ENCODE data around the gene NHS. TPM values are rescaled to one million over a fixed set of nuclear protein-coding genes. Genes with fewer than 3 reads are reported as not detected.

NHS gene
- total RNA-seq, 1 experiment from 2014 or later, result 6.2 TPM

GRCh38 chrX:17627026-17627425 is 252.0 kb downstream of the NHS start:
- Mint-ChIP-seq H3K27ac (ENCODE audit: low read depth, unreplicated experiment) (no peak overlapping the region), H3K9me3 (ENCODE audit: unreplicated experiment) (no peaks in the 10 kb centered on the region), H3K36me3 (ENCODE audit: insufficient read depth, unreplicated experiment) (no peaks in the 10 kb centered on the region), H3K27me3 (ENCODE audit: insufficient read depth, unreplicated experiment) (peaks cover 2% of the 10 kb centered on the region), H3K4me3 (ENCODE audit: unreplicated experiment) (no peak overlapping the region), H3K4me1 (ENCODE audit: insufficient read depth, unreplicated experiment) (no peaks in the 10 kb centered on the region)
- intact Hi-C loops (cut with micrococcal nuclease), result no loop called here
- ChIA-PET CTCF (interaction anchor here (0.6 kb wide), 1 partner anchor 787 kb away, joined by 4 read pairs; no protein-coding TSS in a partner anchor), POLR2A (no interaction called here)
- BruUV-seq (replicated peaks), result no TSS peak
- DNase-seq (ENCODE audit: unreplicated experiment), result no peak
- TF ChIP-seq CTCF (IDR thresholded peaks at IDR 0.05; ENCODE audit: unreplicated experiment), result no peak

DNA sequence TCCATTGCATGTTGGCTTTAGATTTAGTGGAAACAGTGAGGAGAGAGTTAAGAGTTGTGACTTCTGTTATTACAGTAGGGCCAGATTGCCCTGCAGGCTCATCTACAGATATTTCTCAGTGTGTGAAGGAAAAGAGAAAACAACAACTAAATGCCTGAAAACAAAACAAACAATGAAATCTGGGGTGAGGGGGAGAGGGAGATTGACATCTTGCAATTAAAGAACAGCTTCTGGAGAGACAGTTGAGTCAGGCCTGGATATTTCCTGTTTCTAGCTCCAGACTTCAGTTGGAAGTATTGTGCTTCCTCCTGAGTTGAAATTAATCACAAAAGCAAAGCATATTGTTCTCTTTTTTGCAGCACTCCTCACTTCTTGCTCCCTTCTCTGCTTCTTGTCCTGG is 254.0 kb downstream of the NHS start:
- H3K4me1 Mint-ChIP-seq (ENCODE audit: insufficient read depth, unreplicated experiment), result peaks cover 6% of the 10 kb centered on the region
- no peak overlapping the region for H3K4me3 Mint-ChIP-seq (ENCODE audit: unreplicated experiment)
- intact Hi-C loops (cut with micrococcal nuclease), result no loop called here
- H3K27me3 Mint-ChIP-seq (ENCODE audit: insufficient read depth, unreplicated experiment), result peaks cover 9% of the 10 kb centered on the region
- H3K9me3 Mint-ChIP-seq (ENCODE audit: unreplicated experiment), result no peaks in the 10 kb centered on the region
- CTCF ChIA-PET, result no interaction called here
- H3K36me3 Mint-ChIP-seq (ENCODE audit: insufficient read depth, unreplicated experiment), result no peaks in the 10 kb centered on the region
- no TSS peak for BruUV-seq (replicated peaks)
- DNase-seq (ENCODE audit: unreplicated experiment), result no peak
- H3K27ac Mint-ChIP-seq (ENCODE audit: low read depth, unreplicated experiment), result no peak overlapping the region
- TF ChIP-seq CTCF (IDR thresholded peaks at IDR 0.05; ENCODE audit: unreplicated experiment), result no peak
- POLR2A ChIA-PET, result no interaction called here

DNA sequence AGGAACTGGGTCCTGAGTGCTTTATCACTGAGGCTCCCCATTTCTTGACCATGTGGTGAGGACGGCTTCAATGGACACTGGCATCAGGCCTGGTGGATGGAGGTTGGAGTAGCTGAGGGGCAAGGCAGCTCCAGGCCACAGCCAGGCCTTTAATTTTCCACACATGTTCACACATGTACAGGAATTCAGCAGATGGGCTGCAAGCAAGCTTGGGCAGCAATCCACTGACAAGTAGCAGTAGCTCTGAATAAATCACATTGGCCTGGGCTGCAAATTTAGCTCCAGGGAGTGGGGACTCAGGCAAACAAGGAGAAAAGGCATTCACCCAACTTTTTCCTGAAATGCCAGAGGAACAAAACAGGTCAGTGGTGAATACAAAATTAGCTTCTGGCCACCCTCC is 254.5 kb downstream of the NHS start:
- H3K27ac Mint-ChIP-seq (ENCODE audit: low read depth, unreplicated experiment), result no peak overlapping the region
- H3K4me3 Mint-ChIP-seq (ENCODE audit: unreplicated experiment), result no peak overlapping the region
- H3K27me3 Mint-ChIP-seq (ENCODE audit: insufficient read depth, unreplicated experiment), result peaks cover 13% of the 10 kb centered on the region
- intact Hi-C loops (cut with micrococcal nuclease), result no loop called here
- no peaks in the 10 kb centered on the region for H3K36me3 Mint-ChIP-seq (ENCODE audit: insufficient read depth, unreplicated experiment)
- TF ChIP-seq CTCF (IDR thresholded peaks at IDR 0.05; ENCODE audit: unreplicated experiment), result no peak
- BruUV-seq (replicated peaks), result no TSS peak
- H3K9me3 Mint-ChIP-seq (ENCODE audit: unreplicated experiment), result no peaks in the 10 kb centered on the region
- ChIA-PET POLR2A (no interaction called here), CTCF (no interaction called here)
- no peak for DNase-seq (ENCODE audit: unreplicated experiment)
- H3K4me1 Mint-ChIP-seq (ENCODE audit: insufficient read depth, unreplicated experiment), result peaks cover 6% of the 10 kb centered on the region

- BruUV-seq (replicated peaks), result no TSS peak
- no peaks in the 10 kb centered on the region for H3K9me3 Mint-ChIP-seq (ENCODE audit: unreplicated experiment)
- no peak for TF ChIP-seq CTCF (IDR thresholded peaks at IDR 0.05; ENCODE audit: unreplicated experiment)
- no peak for DNase-seq (ENCODE audit: unreplicated experiment)
- H3K27me3 Mint-ChIP-seq (ENCODE audit: insufficient read depth, unreplicated experiment), result peaks cover 16% of the 10 kb centered on the region
- H3K4me1 Mint-ChIP-seq (ENCODE audit: insufficient read depth, unreplicated experiment), result peaks cover 6% of the 10 kb centered on the region
- H3K4me3 Mint-ChIP-seq (ENCODE audit: unreplicated experiment), result no peak overlapping the region
- POLR2A ChIA-PET, result interaction anchor here (0.6 to 0.8 kb wide), 2 partner anchors 14 to 103 kb away, joined by 4 read pairs; no protein-coding TSS in a partner anchor
- no peak overlapping the region for H3K27ac Mint-ChIP-seq (ENCODE audit: low read depth, unreplicated experiment)
- no peaks in the 10 kb centered on the region for H3K36me3 Mint-ChIP-seq (ENCODE audit: insufficient read depth, unreplicated experiment)
- CTCF ChIA-PET, result interaction anchor here (0.6 kb wide), 1 partner anchor 112 kb away, joined by 3 read pairs; no protein-coding TSS in a partner anchor
- intact Hi-C loops (cut with micrococcal nuclease), result no loop called here
Observed at GRCh38 chrX:17631647-17632046, 256.6 kb downstream of the NHS start.
